Loucy (cell line): ENCODE measurements around the gene DNAH17.

Experiments used
- H2AFZ ChIP-seq: fragments of 200-600 bp; sonication (generic); 2 replicates; pipeline ENCODE4 v1.6.0; 2016; ENCODE audit warnings: antibody characterized with exemption, mild to moderate bottlenecking, low read length, moderate library complexity
- H3F3A ChIP-seq: fragments of 200-600 bp; 2 replicates; pipeline ENCODE4 v1.6.0; 2016; ENCODE audit warnings: antibody characterized with exemption, low read depth, mild to moderate bottlenecking
- H3K27me3 ChIP-seq: fragments of 200-600 bp; sonication (generic); 2 replicates; pipeline ENCODE4 v1.6.1; 2014; ENCODE audit warnings: low read length, mild to moderate bottlenecking; ENCODE audit not compliant: insufficient read depth, poor library complexity, severe bottlenecking
- H3K36me3 ChIP-seq: fragments of 200-600 bp; sonication (generic); 2 replicates; pipeline ENCODE4 v1.6.1; 2016; ENCODE audit warnings: low read length; ENCODE audit not compliant: insufficient read depth
- H3K4me1 ChIP-seq: fragments of 200-600 bp; sonication (generic); 2 replicates; pipeline ENCODE4 v1.5.1; 2014; ENCODE audit warnings: low read length, mild to moderate bottlenecking; ENCODE audit not compliant: insufficient read depth, poor library complexity, severe bottlenecking
- H3K4me2 ChIP-seq: fragments of 200-600 bp; sonication (generic); 2 replicates; pipeline ENCODE4 v1.6.0; 2014; ENCODE audit warnings: antibody characterized with exemption, low read length, low read depth, mild to moderate bottlenecking; ENCODE audit not compliant: poor library complexity, severe bottlenecking
- H3K4me3 ChIP-seq: fragments of 200-600 bp; sonication (generic); 2 replicates; pipeline ENCODE4 v1.5.1; 2014; ENCODE audit warnings: low read length, mild to moderate bottlenecking, mixed read lengths; ENCODE audit not compliant: poor library complexity, severe bottlenecking
- H3K79me2 ChIP-seq: fragments of 200-600 bp; sonication (generic); 2 replicates; pipeline ENCODE4 v1.6.1; 2014; ENCODE audit warnings: low read length; ENCODE audit not compliant: insufficient read depth
- H3K9ac ChIP-seq: fragments of 200-600 bp; sonication (generic); 2 replicates; pipeline ENCODE4 v1.6.0; 2014; ENCODE audit warnings: mild to moderate bottlenecking, low read depth, low read length, moderate library complexity; ENCODE audit not compliant: poor library complexity, severe bottlenecking
- H3K9me2 ChIP-seq: fragments of 200-600 bp; sonication (generic); replicated peaks from 2 replicates; pipeline ENCODE4 v1.6.1; 2016; ENCODE audit warnings: low read depth, low read length, mixed read lengths
- H3K9me3 ChIP-seq: fragments of 200-600 bp; sonication (generic); 2 replicates; pipeline ENCODE4 v1.6.1; 2014; ENCODE audit warnings: mild to moderate bottlenecking, antibody characterized with exemption, low read length, low read depth; ENCODE audit not compliant: insufficient read depth
- H4K20me1 ChIP-seq: fragments of 200-600 bp; sonication (generic); 2 replicates; pipeline ENCODE4 v1.6.0; 2014; ENCODE audit warnings: antibody characterized with exemption, low read length, mild to moderate bottlenecking; ENCODE audit not compliant: insufficient read depth, poor library complexity, severe bottlenecking
- EZH2phosphoT487 ChIP-seq: fragments of 200-600 bp; IDR thresholded peaks from 2 replicates; pipeline ENCODE4 v1.6.1; 2018; ENCODE audit warnings: antibody characterized with exemption, mild to moderate bottlenecking, moderate library complexity, borderline replicate concordance
- TF ChIP-seq, protein P1 (sequence below): fragments of 200-600 bp; sonication (generic); conservative IDR thresholded peaks from 2 replicates; pipeline ENCODE4 v1.5.1; 2014; ENCODE audit warnings: mild to moderate bottlenecking, antibody characterized with exemption, low read length

Gene DNAH17

DNA sequence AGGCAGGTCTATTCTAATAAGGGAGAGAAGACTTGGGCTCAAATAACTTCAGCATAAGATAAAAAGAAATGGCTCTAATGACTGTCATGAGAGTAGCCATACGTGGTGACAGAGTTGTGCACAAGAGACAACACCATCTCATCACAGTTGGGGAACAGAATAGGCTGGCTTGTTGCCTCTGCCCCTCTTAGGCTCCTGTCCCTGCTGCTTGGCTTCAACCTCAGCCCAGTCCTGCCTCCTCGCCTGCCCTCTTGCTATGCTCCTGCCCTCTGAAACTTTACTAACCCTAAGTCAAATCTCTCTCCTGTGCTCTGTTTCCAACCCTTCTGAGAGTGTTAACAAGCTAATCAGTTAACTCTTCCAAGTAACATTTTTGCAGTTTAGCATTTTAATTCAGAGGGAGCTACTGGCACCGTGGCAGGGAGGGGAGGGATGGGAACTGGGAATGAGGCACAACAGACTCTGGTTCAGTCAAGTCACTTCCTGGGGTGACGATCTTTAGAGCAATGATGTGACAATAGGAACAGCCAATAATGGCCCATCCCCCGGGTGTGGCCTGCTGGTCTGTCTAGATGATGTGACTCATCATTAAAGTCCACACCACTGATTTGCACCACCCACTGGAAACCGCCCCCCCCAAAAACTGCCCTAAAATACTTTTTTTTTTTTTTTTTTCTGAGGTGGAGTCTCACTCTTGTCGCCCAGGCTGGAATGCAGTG lies 35.5 kb downstream of the DNAH17 start:
- Histone ChIP-seq H3K4me3 (no peak overlapping the region), H3F3A (no peaks in the 10 kb centered on the region), H3K9me3 (no peaks in the 10 kb centered on the region), H3K36me3 (no peaks in the 10 kb centered on the region), H3K27me3 (no peaks in the 10 kb centered on the region), H2AFZ (0 out of 2 replicates have a peak overlapping the region, but pooled peaks have one; percentile 43), H3K9me2 (no peaks in the 10 kb centered on the region), H4K20me1 (no peaks in the 10 kb centered on the region), H3K9ac (no peak overlapping the region), H3K79me2 (no peaks in the 10 kb centered on the region), H3K4me1 (no peaks in the 10 kb centered on the region), H3K4me2 (no peak overlapping the region)
- no peak for TF ChIP-seq EZH2phosphoT487
- TF ChIP-seq, protein P1, sequence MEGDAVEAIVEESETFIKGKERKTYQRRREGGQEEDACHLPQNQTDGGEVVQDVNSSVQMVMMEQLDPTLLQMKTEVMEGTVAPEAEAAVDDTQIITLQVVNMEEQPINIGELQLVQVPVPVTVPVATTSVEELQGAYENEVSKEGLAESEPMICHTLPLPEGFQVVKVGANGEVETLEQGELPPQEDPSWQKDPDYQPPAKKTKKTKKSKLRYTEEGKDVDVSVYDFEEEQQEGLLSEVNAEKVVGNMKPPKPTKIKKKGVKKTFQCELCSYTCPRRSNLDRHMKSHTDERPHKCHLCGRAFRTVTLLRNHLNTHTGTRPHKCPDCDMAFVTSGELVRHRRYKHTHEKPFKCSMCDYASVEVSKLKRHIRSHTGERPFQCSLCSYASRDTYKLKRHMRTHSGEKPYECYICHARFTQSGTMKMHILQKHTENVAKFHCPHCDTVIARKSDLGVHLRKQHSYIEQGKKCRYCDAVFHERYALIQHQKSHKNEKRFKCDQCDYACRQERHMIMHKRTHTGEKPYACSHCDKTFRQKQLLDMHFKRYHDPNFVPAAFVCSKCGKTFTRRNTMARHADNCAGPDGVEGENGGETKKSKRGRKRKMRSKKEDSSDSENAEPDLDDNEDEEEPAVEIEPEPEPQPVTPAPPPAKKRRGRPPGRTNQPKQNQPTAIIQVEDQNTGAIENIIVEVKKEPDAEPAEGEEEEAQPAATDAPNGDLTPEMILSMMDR = no peak

DNA sequence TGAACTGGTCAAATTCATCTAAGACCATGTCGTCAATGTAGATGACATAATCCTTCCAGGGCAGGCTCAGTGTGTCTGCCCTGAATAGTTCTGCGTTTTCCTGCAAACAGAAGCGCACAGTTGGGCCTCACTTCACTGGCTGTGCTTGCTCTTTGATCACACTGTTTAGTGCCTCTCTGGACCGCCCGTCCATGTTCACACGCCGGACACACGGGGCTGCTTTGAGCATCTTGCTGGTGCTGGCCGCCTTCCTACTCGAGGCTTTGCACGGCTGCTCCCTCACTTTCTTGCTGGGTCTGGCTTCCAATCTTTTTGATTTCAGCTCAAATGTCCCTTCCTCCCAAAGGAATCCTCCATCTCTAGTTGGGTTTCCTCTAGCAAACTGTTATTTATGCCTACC lies 37.4 kb downstream of the DNAH17 start:
- H3K79me2 ChIP-seq = no peaks in the 10 kb centered on the region
- H3K4me3 ChIP-seq = no peak overlapping the region
- no peak overlapping the region for H2AFZ ChIP-seq
- no peak overlapping the region for H3K9ac ChIP-seq
- no peaks in the 10 kb centered on the region for H3K9me3 ChIP-seq
- TF ChIP-seq, protein P1 = no peak
- no peak for TF ChIP-seq EZH2phosphoT487
- no peaks in the 10 kb centered on the region for H3K9me2 ChIP-seq
- no peaks in the 10 kb centered on the region for H3K27me3 ChIP-seq
- H3K36me3 ChIP-seq = no peaks in the 10 kb centered on the region
- no peaks in the 10 kb centered on the region for H4K20me1 ChIP-seq
- H3K4me1 ChIP-seq = peaks cover 6% of the 10 kb centered on the region
- H3K4me2 ChIP-seq = no peak overlapping the region
- no peaks in the 10 kb centered on the region for H3F3A ChIP-seq

DNA sequence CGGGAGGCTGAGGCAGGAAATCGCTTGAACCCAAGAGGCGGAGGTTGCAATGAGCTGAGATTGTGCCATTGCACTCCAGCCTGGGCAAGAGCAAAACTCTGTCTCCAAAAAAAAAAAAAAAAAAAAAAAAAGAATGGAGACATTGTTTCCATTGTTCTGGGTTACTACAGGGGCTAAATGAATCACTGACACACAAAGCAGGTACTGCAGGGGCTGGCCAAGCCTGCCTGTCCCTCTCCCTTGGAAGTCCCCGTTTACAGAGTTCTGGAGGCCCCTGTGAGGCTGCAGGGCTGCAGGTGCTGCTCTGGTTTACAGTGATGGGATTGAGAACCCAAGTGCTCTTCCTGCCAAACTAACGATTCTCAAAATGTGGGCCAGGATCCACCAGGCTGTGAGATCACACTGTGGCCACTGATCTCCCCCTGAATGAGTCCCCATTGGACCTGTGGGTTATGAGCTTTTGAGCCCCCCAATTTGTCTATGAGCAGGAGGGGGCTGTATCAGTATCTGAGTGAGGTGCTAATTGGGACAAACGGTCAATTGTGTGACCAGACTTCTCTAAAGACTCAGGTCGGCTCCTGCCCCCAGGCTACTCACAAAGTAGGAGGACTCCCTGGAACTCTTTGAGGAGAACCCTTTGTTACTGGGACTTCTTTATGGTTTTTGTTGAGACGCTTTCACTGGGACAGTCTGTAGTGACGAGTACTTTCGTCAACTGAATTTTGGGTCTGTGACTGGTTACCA lies 39.0 kb downstream of the DNAH17 start:
- Histone ChIP-seq H2AFZ (no peak overlapping the region), H3K79me2 (no peaks in the 10 kb centered on the region), H3K36me3 (no peaks in the 10 kb centered on the region), H3F3A (no peaks in the 10 kb centered on the region), H3K4me3 (no peak overlapping the region), H3K27me3 (no peaks in the 10 kb centered on the region), H4K20me1 (no peaks in the 10 kb centered on the region), H3K9ac (no peak overlapping the region), H3K4me1 (peaks cover 6% of the 10 kb centered on the region), H3K9me2 (no peaks in the 10 kb centered on the region), H3K4me2 (no peak overlapping the region), H3K9me3 (no peaks in the 10 kb centered on the region)
- TF ChIP-seq, protein P1 = no peak
- TF ChIP-seq EZH2phosphoT487 = no peak
